ENCODE results near the gene CACTIN.

DNA sequence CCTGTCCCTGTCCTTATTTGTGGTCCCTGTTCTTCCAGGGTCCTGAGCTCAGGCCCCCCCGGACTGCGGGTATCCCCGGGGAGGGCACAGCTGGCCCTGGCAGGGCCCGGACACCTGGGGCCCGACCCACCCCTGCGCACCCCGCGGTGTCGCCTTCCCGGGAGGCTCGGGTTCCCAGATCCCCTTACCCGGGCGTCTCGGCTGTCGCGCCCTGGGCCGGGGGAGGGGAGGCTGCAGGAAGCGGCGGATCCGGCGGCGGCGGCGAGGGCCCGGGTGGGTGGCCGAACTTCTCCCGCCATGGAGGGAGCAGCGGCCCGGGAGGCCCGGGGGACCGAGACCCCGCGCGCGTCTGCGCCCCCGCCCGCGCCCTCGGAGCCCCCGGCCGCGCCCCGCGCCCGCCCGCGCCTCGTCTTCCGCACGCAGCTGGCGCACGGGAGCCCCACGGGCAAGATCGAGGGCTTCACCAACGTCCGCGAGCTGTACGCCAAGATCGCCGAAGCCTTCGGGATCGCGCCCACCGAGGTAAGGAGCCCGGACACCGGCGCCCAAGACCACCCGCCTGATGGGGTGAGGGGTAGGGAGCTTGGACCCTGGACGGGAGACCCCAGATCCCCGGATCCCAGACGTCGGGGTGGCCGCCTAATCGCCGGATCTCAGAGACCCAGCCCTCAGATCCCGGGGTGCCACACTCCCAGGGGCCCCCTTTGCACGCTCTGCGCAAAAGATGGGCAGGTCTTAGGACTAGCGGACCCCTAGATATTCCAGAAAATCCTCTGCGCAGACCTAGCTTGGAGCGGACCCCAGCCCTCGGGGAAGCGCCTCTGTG lies 41.1 kb downstream of the CACTIN start, which contains the start of gene GIPC3:
- TF ChIP-seq POLR2A (IDR thresholded peaks at IDR 0.05) = no peak
- TF ChIP-seq, protein P1, sequence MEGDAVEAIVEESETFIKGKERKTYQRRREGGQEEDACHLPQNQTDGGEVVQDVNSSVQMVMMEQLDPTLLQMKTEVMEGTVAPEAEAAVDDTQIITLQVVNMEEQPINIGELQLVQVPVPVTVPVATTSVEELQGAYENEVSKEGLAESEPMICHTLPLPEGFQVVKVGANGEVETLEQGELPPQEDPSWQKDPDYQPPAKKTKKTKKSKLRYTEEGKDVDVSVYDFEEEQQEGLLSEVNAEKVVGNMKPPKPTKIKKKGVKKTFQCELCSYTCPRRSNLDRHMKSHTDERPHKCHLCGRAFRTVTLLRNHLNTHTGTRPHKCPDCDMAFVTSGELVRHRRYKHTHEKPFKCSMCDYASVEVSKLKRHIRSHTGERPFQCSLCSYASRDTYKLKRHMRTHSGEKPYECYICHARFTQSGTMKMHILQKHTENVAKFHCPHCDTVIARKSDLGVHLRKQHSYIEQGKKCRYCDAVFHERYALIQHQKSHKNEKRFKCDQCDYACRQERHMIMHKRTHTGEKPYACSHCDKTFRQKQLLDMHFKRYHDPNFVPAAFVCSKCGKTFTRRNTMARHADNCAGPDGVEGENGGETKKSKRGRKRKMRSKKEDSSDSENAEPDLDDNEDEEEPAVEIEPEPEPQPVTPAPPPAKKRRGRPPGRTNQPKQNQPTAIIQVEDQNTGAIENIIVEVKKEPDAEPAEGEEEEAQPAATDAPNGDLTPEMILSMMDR (IDR thresholded peaks at IDR 0.05) = no peak
- TF ChIP-seq POLR2AphosphoS5 (IDR thresholded peaks at IDR 0.05) = no peak
